MG63 (cell line): ENCODE data around the gene COMTD1. TPM values are rescaled to one million over a fixed set of nuclear protein-coding genes. Genes with fewer than 3 reads are reported as not detected.
"Not testable (repeated sequence)": the region's sequence is repeated elsewhere in the genome, so short reads cannot be mapped to it uniquely, and the experiment has no call there.

Experiments
- DNase-seq: peaks from one replicate; pipeline ENCODE4 v3.0.0-alpha.2; 2020
- H3K27me3 ChIP-seq: fragments of 250-450 bp; sonication (Bioruptor Pico); 2 replicates; pipeline ENCODE4 v1.5.1; 2020; ENCODE audit warnings: mild to moderate bottlenecking, moderate library complexity
- H3K36me3 ChIP-seq: fragments of 250-450 bp; sonication (Bioruptor Pico); 2 replicates; pipeline ENCODE4 v1.5.1; 2020; ENCODE audit warnings: mild to moderate bottlenecking, moderate library complexity
- H3K4me3 ChIP-seq: fragments of 250-450 bp; sonication (Bioruptor Pico); 2 replicates; pipeline ENCODE4 v1.5.1; 2020; ENCODE audit warnings: mild to moderate bottlenecking, moderate library complexity
- H3K9me3 ChIP-seq: fragments of 250-450 bp; sonication (Bioruptor Pico); 2 replicates; pipeline ENCODE4 v1.5.1; 2020; ENCODE audit warnings: mild to moderate bottlenecking, moderate library complexity
- total RNA-seq: library from RNA; depleted of rRNA; stranded (reverse); fragments of >200 nt; shearing (Covaris generic); gene quantifications from 2 replicates; pipeline ENCODE4 v1.2.3, GENCODE V29; 2014; ENCODE audit warnings: low replicate concordance; rRNA removed

COMTD1 gene
- total RNA-seq, 1 experiment from 2014 or later = 18.1 TPM

DNA sequence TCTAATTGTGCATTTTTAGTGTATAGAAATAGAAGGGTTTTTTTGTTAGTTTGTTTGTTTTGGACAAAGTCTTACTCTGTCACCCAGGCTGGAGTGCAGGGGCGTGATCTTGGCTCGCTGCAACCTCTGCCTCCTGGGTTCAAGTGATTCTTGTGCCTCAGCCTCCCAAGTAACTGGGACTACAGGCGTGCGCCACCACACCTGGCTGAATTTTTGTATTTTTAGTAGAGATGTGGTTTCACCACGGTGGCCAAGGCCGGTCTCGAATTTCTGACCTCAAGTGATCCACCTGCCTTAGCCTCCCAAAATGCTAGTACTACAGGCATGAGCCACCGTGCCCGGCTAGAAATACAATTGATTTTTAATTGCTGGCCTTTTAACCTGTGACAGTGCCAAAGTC, 47.2 kb downstream of the COMTD1 start:
- H3K36me3 ChIP-seq, H3K9me3 ChIP-seq, DNase-seq, H3K4me3 ChIP-seq, H3K27me3 ChIP-seq: not testable (repeated sequence)

DNA sequence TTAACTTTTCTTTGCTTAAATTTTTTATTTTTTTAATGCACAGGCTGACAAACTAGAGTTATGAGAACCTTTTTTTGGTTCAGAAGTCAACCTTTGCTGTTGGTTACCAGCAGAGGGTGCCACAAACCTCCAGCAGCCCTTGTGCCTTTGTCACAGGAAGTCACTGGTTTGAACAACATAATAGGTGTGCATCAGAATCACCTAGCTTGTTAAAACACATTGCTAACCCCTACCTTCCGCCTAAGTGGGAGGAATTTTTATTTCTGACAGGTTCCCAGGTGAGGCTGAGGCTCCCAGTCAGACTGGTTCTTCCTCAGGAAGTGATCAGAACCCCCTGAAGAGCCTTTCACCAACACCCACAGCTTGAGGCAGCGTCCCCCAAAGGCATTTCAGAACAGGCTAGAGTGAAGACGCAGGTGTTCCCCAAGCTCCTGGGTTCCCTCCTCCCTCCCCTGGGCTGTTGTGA, 47.8 kb downstream of the COMTD1 start:
- Histone ChIP-seq H3K9me3 (no peaks in the 10 kb centered on the region), H3K27me3 (no peaks in the 10 kb centered on the region), H3K36me3 (no peaks in the 10 kb centered on the region), H3K4me3 (no peak overlapping the region)
- DNase-seq = peak; percentile 41

DNA sequence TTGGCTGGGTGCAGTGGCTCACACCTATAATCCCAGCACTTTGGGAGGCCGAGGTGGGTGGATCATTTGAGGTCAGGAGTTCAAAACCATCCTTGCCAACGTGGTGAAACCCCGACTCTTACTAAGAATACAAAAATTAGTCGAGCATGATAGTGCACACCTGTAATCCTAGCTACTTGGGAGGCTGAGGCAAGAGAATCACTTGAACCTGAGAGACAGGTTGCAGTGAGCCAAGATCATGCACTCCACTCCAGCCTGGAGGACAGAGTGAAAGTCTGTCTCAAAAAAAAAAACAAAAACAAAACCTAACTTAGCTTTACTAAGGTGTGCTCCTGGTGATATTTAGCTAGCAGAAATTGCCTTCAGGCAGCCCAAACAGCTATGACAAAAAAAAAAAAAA, 49.4 kb downstream of the COMTD1 start:
- no peaks in the 10 kb centered on the region for H3K27me3 ChIP-seq
- no peak for DNase-seq

More for the DNA sequence above, 49.4 kb downstream of the COMTD1 start:
- Histone ChIP-seq H3K4me3 (no peak overlapping the region), H3K9me3 (no peaks in the 10 kb centered on the region), H3K36me3 (no peaks in the 10 kb centered on the region)

Other genes with a start within 250 kb of the COMTD1 start
- gene SAMD8, start 124.3 kb downstream of the COMTD1 start, total RNA-seq = 6.9 and 15.0 TPM in 2 replicates
- 200 and 236 TPM in 2 replicates for gene VDAC2, start 25.2 kb downstream of the COMTD1 start, total RNA-seq
- gene ZNF503, start 165.8 kb upstream of the COMTD1 start, total RNA-seq = 6.2 and 8.8 TPM in 2 replicates
- gene LRMDA, start 195.7 kb upstream of the COMTD1 start, total RNA-seq = 1.3 TPM in 1 of 2 replicates, not detected in the other